Fibroblast of mammary gland (primary cell): ENCODE results near the gene NEU2.

Source experiments
- DNase-seq: peaks from one replicate; pipeline ENCODE4 v3.0.0-alpha.2; 2010; ENCODE audit warnings: low read depth
- H3K4me3 ChIP-seq: 2 replicates; pipeline ENCODE4 v1.5.1; 2011; ENCODE audit warnings: low read depth, mild to moderate bottlenecking, low read length, moderate library complexity; ENCODE audit not compliant: control insufficient read depth
- CTCF ChIP-seq: conservative IDR thresholded peaks from 2 replicates; pipeline ENCODE4 v1.5.1; 2011; ENCODE audit warnings: low read depth, low read length, inconsistent platforms; ENCODE audit not compliant: control insufficient read depth, insufficient read depth

Gene NEU2

GRCh38 chr2:233010569-233011267 is 21.8 kb upstream of the NEU2 start:
- no peak for TF ChIP-seq CTCF
- H3K4me3 ChIP-seq: no peak overlapping the region

GRCh38 chr2:233011268-233011650 is 21.2 kb upstream of the NEU2 start:
- no peak overlapping the region for H3K4me3 ChIP-seq
- no peak for TF ChIP-seq CTCF
- no peak for DNase-seq

More at GRCh38 chr2:233010569-233011267, 21.8 kb upstream of the NEU2 start:
- DNase-seq: no peak

GRCh38 chr2:233011702-233012131 is 20.8 kb upstream of the NEU2 start:
- H3K4me3 ChIP-seq: no peak overlapping the region
- no peak for TF ChIP-seq CTCF
- DNase-seq: no peak

GRCh38 chr2:233012301-233012971 is 20.0 kb upstream of the NEU2 start:
- no peak for DNase-seq
- no peak for TF ChIP-seq CTCF
- no peak overlapping the region for H3K4me3 ChIP-seq

GRCh38 chr2:233013027-233013461 is 19.4 kb upstream of the NEU2 start, which contains the start of gene NGEF:
NGEF (minus strand) TSS chr2:233013256; CDS start chr2:232974890, 38,366 bp downstream.
- no peak within 1 kb of the TSS for H3K4me3 ChIP-seq
- no peak for DNase-seq
- TF ChIP-seq CTCF: no peak

GRCh38 chr2:233013650-233014049 is 18.8 kb upstream of the NEU2 start:
- DNase-seq: no peak
- H3K4me3 ChIP-seq: no peak overlapping the region
- no peak for TF ChIP-seq CTCF
